A549 (cell line): ENCODE results near the gene TPRG1L. TPM values are rescaled to one million over a fixed set of nuclear protein-coding genes. Genes with fewer than 3 reads are reported as not detected.
A peak's percentile ranks its signal among the peaks of the same experiment; 100 is the strongest.

Experiments used
- ATAC-seq, 2 experiments: fragments of 200-7000 bp in 1 of 2; fragments of >200 bp in 1 of 2; cut with Nextera tagmentation in 1 of 2; cut with Tn5 transposase in 1 of 2; 3 replicates each; pipeline versions ENCODE4 v1.8.0 to v1.9.1; 2018 to 2020; ENCODE audit warnings: mild to moderate bottlenecking in 1 of 2, moderate library complexity in 1 of 2
- CTCF ChIA-PET: fragments of 300-600 bp; sonication (Branson Sonifier 250); formaldehyde crosslinking; extraction: SDS; loops from one replicate; lab custom pipeline; 2021; ENCODE audit warnings: antibody characterized with exemption, inconsistent platforms; lab: Yijun Ruan, JAX
- POLR2A ChIA-PET: fragments of 350-600 bp; formaldehyde crosslinking; extraction: SDS; loops from one replicate; lab custom pipeline; 2021; ENCODE audit warnings: antibody characterized with exemption, inconsistent platforms; lab: Yijun Ruan, JAX
- DNase-seq, 2 experiments: peaks; one replicate each; pipeline versions ENCODE4 v3.0.0 to v3.0.0-alpha.2; 2011 to 2016; ENCODE audit warnings: low read depth in 1 of 2, low spot score in 1 of 2
- FAIRE-seq: peaks from 2 replicates; lab custom pipeline; 2011; peaks lifted over from hg19 to GRCh38; lab: Jason Lieb, UNC
- H3K27ac ChIP-seq, 2 experiments: fragments of >200 bp; sonication (Bioruptor Twin); formaldehyde crosslinking; 3 replicates each; pipeline ENCODE4 v1.5.1; 2016 to 2017
- H3K4me1 ChIP-seq: fragments of >200 bp; sonication (Bioruptor Twin); formaldehyde crosslinking; 3 replicates; pipeline ENCODE4 v1.6.1; 2016
- H3K4me2 ChIP-seq: fragments of >200 bp; sonication (Bioruptor Twin); formaldehyde crosslinking; 3 replicates; pipeline ENCODE4 v1.6.1; 2016
- H3K4me3 ChIP-seq: fragments of >200 bp; sonication (Bioruptor Twin); formaldehyde crosslinking; 3 replicates; pipeline ENCODE4 v1.5.1; 2016
- H3K9me3 ChIP-seq: fragments of >200 bp; sonication (Bioruptor Twin); formaldehyde crosslinking; 3 replicates; pipeline ENCODE4 v1.6.1; 2016
- BHLHE40 ChIP-seq: IDR thresholded peaks from 2 replicates; pipeline ENCODE4 v1.6.1; 2012; ENCODE audit warnings: low read depth, low read length, inconsistent platforms
- CBX8 ChIP-seq: fragments of 200-600 bp; sonication (generic); IDR thresholded peaks from 2 replicates; pipeline ENCODE4 v1.6.1; 2016
- CEBPB ChIP-seq, 2 experiments: fragments of >200 bp in 1 of 2; sonication (Bioruptor Twin) in 1 of 2; formaldehyde crosslinking in 1 of 2; IDR thresholded peaks; 2 replicates each; pipeline ENCODE4 v1.6.1; 2012 to 2016
- CHD2 ChIP-seq: fragments of 150-350 bp; IDR thresholded peaks from 2 replicates; pipeline ENCODE4 v1.6.1; 2014; ENCODE audit warnings: low read length; ENCODE audit not compliant: partially characterized antibody
- CHD4 ChIP-seq: fragments of 200-600 bp; sonication (generic); IDR thresholded peaks from 2 replicates; pipeline ENCODE4 v1.6.1; 2016; ENCODE audit warnings: antibody characterized with exemption, mild to moderate bottlenecking, borderline replicate concordance
- EHF ChIP-seq: fragments of 250-450 bp; sonication (Bioruptor Pico); IDR thresholded peaks from 2 replicates; pipeline ENCODE4 v1.5.0; 2020; ENCODE audit warnings: mild to moderate bottlenecking
- EP300 ChIP-seq, 2 experiments: fragments of >200 bp; sonication (Bioruptor Twin); formaldehyde crosslinking; IDR thresholded peaks; 2 replicates in 1 of 2; 3 replicates in 1 of 2; pipeline ENCODE4 v1.6.1; 2016 to 2017
- HOXA7 ChIP-seq: fragments of 250-450 bp; sonication (Bioruptor Pico); IDR thresholded peaks from 2 replicates; pipeline ENCODE4 v1.5.0; 2020; ENCODE audit warnings: mild to moderate bottlenecking, moderate library complexity
- HOXB13 ChIP-seq: fragments of 250-450 bp; sonication (Bioruptor Pico); IDR thresholded peaks from 2 replicates; pipeline ENCODE4 v1.5.0; 2020; ENCODE audit warnings: low read depth, mild to moderate bottlenecking, moderate library complexity
- JUN ChIP-seq, 2 experiments: fragments of >200 bp; sonication (Bioruptor Twin); formaldehyde crosslinking; IDR thresholded peaks; 2 replicates in 1 of 2; 3 replicates in 1 of 2; pipeline ENCODE4 v1.6.1; 2016 to 2017
- KDM5A ChIP-seq: fragments of 200-600 bp; sonication (generic); IDR thresholded peaks from 2 replicates; pipeline ENCODE4 v1.6.1; 2016; ENCODE audit warnings: antibody characterized with exemption, mild to moderate bottlenecking
- MAFK ChIP-seq: fragments of 450-650 bp; IDR thresholded peaks from 2 replicates; pipeline ENCODE4 v1.6.1; 2014; ENCODE audit not compliant: partially characterized antibody
- NR3C1 ChIP-seq: fragments of >200 bp; sonication (Bioruptor Twin); formaldehyde crosslinking; IDR thresholded peaks from 3 replicates; pipeline ENCODE4 v1.6.1; 2017
- POLR2A ChIP-seq: IDR thresholded peaks from 2 replicates; pipeline ENCODE4 v1.6.1; 2012; ENCODE audit warnings: mild to moderate bottlenecking, low read length
- RAD21 ChIP-seq, 2 experiments: fragments of >200 bp in 1 of 2; sonication (Bioruptor Twin) in 1 of 2; formaldehyde crosslinking in 1 of 2; IDR thresholded peaks in 1 of 2; conservative IDR thresholded peaks in 1 of 2; 2 replicates in 1 of 2; 3 replicates in 1 of 2; pipeline ENCODE4 v1.6.1; 2012 to 2018; ENCODE audit warnings: inconsistent platforms in 1 of 2
- RCOR1 ChIP-seq: fragments of 150-350 bp; IDR thresholded peaks from 2 replicates; pipeline ENCODE4 v1.6.1; 2014; ENCODE audit warnings: antibody characterized with exemption, low read length, low read depth
- RNF2 ChIP-seq: fragments of 200-600 bp; sonication (generic); IDR thresholded peaks from 2 replicates; pipeline ENCODE4 v1.6.1; 2016; ENCODE audit warnings: low read depth, mild to moderate bottlenecking, antibody characterized with exemption, moderate library complexity, borderline replicate concordance
- SMC3 ChIP-seq: fragments of >200 bp; sonication (Bioruptor Twin); formaldehyde crosslinking; IDR thresholded peaks from 3 replicates; pipeline ENCODE4 v1.6.1; 2018; ENCODE audit warnings: inconsistent platforms
- TP53 ChIP-seq: fragments of 250-450 bp; sonication (Bioruptor Pico); IDR thresholded peaks from 2 replicates; pipeline ENCODE4 v1.5.0; 2021; ENCODE audit warnings: mild to moderate bottlenecking, moderate library complexity
- ZSCAN20 ChIP-seq: fragments of 250-450 bp; sonication (Bioruptor Pico); IDR thresholded peaks from 2 replicates; pipeline ENCODE4 v1.8.0; 2022; ENCODE audit warnings: mild to moderate bottlenecking, moderate library complexity
- WGBS: methylation state at CpG from one replicate; pipeline ENCODE4 v1.1.6; 2017; ENCODE audit errors: missing lambda C conversion rate; 5-methylcytosine and 5-hydroxymethylcytosine counted together
- polyA plus RNA-seq, 4 experiments: library from polyadenylated mRNA; depleted of rRNA in 3 of 4; stranded (reverse); fragments of >200 nt; fragmentation: RNase III in 1 of 4; extraction: RNeasy Plus Mini Kit Qiagen cat#74134 plus additional on column Dnase treatment in 1 of 4; gene quantifications; 2 replicates in 3 of 4; 3 replicates in 1 of 4; pipeline ENCODE4 v1.2.3, GENCODE V29; 2011 to 2017
- TF ChIP-seq, protein P1 (sequence below): IDR thresholded peaks from 2 replicates; pipeline ENCODE4 v1.6.1; 2012
- TF ChIP-seq, protein P2 (sequence below): fragments of 200-600 bp; sonication (generic); IDR thresholded peaks from 2 replicates; pipeline ENCODE4 v1.6.1; 2016; ENCODE audit warnings: antibody characterized with exemption, mild to moderate bottlenecking, moderate library complexity

The TPRG1L gene
- polyA plus RNA-seq, 2 of the 4 experiments (the other 2 are of a cell fraction) = 13.1 to 20.1 TPM

DNA sequence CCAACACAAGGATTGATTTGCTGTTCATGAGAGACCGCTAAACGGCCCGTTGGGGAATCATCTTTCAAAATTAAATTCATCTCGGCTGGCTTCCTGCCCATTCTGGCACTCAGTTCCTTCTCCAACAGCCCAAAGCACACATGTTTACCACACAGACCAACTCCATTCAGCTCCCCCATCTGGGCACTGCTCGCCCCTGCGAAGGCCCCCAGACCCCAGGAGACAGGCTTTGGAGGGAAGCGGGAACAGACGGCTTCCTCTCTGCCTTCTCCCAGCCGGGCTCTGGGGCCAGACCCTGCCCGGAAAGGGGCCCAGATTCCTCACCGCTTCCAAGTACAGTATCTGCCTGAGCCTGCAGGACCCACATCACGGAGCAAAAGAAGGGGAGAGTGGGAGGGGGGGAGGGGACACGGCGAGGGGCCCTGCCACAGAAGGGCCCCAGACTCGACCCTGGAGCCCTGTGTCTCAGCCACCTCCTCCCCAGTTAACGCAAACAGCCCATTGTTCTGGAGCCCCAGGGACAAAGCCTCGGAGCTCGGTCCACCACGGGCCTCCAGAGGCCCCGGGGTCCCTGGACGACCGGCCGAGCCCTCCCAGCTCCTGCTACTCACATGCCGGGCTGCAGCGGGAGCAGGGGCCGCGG is 14.2 kb upstream of the TPRG1L start:
- ATAC-seq (peak; percentile 5 to 10; a peak in 3 of 6 replicates), DNase-seq (no peak), FAIRE-seq (no peak)
- ChIA-PET POLR2A (no interaction called here), CTCF (interaction anchor here (1.0 to 2.4 kb wide), 4 partner anchors 10 to 158 kb away, joined by 3 to 9 read pairs (median 6); no protein-coding TSS in a partner anchor)
- Histone ChIP-seq H3K27ac (peak overlapping the region; percentile 30 to 83; a peak in 3 of 6 replicates), H3K4me1 (peaks cover 32% of the 10 kb centered on the region), H3K4me3 (peak overlapping the region; percentile 57), H3K4me2 (peak overlapping the region; percentile 95), H3K9me3 (no peaks in the 10 kb centered on the region)
- WGBS = 65% methylated on average over 13 of the region's 27 CpGs
- TF ChIP-seq CHD2 = no peak
- TF ChIP-seq BHLHE40 = no peak
- TF ChIP-seq RNF2 = no peak

DNA sequence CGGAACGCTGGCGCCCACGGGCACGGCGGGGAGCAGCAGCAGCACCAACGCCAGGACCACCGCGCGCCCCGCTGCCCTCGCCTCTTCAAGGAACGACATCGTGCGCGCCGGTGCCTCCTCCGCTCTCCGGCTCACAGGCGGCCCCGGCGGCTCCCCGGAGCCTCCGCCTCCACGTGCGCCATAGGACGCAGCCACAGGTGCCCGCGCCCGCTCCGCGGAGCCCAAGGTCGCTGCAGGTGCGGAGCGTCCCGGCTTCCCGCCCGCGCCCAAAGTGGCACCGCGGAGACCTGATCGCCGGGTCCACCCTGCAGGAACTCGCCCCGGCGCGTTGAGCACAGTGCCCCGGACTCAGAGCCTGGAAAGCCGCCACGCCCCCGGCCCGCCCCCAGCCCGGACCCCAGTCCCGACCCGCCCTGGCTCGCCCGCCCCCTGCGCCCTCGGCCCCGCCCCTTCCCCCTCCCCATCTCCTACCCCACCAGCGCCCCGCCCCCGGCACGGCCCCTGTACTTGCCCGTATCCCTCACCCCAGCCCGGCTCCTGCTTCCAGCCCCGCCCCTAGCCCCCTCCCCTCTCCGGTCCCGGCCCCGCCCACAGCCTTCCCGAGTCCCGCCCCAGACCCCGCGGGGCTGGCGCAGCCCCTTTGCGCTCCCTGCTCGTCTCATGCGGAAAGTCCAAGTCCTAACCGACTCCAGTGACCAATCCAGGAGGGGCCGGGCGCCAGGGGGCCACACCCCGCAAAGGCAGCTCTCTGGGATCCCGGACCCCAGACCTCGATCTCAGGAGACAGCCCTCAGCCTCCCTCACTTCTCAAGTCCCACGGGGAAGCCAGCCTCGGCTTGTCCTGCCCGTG is 13.4 kb upstream of the TPRG1L start, which contains the start of gene MEGF6:
Gene MEGF6, minus strand, starts transcription at position 339 of the 850 bp plus-strand sequence. Its CDS starts 240 bp downstream, at position 99.
- CTCF ChIA-PET = interaction anchor here (0.9 to 2.4 kb wide), 3 partner anchors 46 to 121 kb away, joined by 3 to 9 read pairs (median 7); no protein-coding TSS in a partner anchor
- DNase-seq = peak; percentile 57 to 58
- POLR2A ChIA-PET = no interaction called here
- TF ChIP-seq, protein P1, sequence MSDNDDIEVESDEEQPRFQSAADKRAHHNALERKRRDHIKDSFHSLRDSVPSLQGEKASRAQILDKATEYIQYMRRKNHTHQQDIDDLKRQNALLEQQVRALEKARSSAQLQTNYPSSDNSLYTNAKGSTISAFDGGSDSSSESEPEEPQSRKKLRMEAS = peak; percentile 43; the same call in 1 of the 2 replicates
- TF ChIP-seq HOXA7 (CRISPR knock-in tag) = no peak
- ATAC-seq = peak; percentile 75 to 83
- H3K27ac ChIP-seq = peak within 1 kb of the TSS; percentile 30 to 83; a peak in 3 of 6 replicates
- H3K4me3 ChIP-seq = peak within 1 kb of the TSS; percentile 57
- H3K9me3 ChIP-seq = no peaks in the 10 kb centered on the region
- 14% methylated on average over 9 of the region's 87 CpGs for WGBS
- peak within 1 kb of the TSS; percentile 95 for H3K4me2 ChIP-seq
- FAIRE-seq = no peak
- peaks cover 32% of the 10 kb centered on the region for H3K4me1 ChIP-seq

DNA sequence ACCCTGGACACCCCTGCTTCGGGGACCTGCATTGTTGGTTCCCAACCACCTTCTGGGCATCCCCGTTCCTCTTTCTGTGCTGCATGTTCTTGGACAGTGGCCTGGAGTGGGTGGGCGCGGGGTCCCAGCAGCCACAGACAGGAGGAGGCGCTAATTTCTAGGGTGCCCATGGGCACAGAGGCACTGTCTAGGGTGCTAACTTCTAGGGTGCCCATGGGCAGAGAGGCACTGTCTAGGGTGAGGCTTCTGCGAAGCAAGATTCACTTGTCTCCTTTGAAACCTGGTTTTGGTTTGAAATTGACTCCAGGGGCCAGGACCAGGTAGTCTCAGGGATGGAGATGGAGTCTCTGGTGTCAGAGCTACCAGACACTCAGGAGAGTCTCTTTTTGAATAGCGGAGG is 12.7 kb upstream of the TPRG1L start:
- TF ChIP-seq POLR2A (no peak), CHD4 (no peak), HOXB13 (CRISPR knock-in tag) (no peak), CBX8 (no peak), SMC3 (no peak)
- Histone ChIP-seq H3K27ac (peak overlapping the region in 1 of 2 experiments; percentile 74; a peak in 3 of 6 replicates), H3K4me3 (peak overlapping the region; percentile 57), H3K9me3 (no peaks in the 10 kb centered on the region), H3K4me1 (peaks cover 32% of the 10 kb centered on the region), H3K4me2 (peak overlapping the region; percentile 95)
- CTCF ChIA-PET = interaction anchor here (0.9 kb wide), 1 partner anchor 120 kb away, joined by 3 read pairs; no protein-coding TSS in a partner anchor
- FAIRE-seq (no peak), ATAC-seq (peak in 1 of 2 experiments; percentile 21; a peak in 3 of 6 replicates), DNase-seq (no peak)
- WGBS = 80% methylated on average over 1 of the region's 7 CpGs
- POLR2A ChIA-PET = no interaction called here

DNA sequence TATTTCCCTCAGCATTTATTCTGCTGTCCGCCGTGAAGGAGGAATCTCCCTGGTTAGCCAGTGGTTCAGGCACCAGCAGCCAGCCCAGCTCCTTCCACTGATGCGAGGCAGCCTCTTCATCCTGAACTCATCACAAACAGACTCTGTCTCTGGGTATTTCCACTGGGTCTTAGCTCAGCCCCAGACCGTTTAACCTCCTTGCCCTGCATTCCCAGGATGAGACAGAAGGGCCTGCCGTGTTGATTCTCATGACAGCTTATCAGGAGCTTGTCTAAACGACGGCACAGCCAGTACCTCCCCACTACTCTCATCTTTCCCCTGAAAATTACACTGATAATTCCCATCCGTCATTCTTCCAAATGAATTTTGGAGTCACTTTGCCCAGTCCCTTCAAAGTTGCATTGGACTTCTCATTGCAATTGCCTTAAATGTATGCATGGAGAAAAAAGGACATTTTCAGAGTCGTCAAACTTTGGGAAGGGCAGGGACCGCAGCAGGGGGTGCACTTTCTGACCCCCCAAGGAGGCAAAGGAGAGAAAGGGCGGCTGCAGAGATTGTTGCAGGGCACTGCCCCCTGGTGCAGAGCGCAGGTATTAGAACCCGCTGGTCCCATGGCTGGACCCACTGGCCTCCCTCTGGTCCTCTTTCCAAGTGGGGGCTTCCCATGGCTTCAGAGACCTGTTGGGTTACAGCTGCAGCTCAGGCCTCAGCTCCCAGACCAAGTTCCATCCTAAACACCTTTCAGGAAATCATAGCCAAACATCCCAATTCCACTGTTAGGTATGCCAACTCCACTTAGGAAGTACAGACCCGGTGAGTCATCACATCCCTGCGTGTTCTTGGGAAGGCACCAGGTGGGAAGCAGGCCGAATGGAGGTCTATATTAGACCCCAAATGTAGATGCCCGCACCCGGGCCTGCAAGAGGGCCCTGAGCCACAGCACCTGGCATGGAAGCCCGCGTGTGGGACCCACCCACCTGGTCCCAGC is 9.8 kb upstream of the TPRG1L start:
- peaks cover 32% of the 10 kb centered on the region for H3K4me1 ChIP-seq
- CTCF ChIA-PET = interaction anchor here (0.6 to 2.3 kb wide), 23 partner anchors 11 to 149 kb away, joined by 3 to 10 read pairs (median 4); no protein-coding TSS in a partner anchor
- H3K27ac ChIP-seq = 0 out of 6 replicates have a peak overlapping the region, but pooled peaks of 1 of the 2 experiments have one; percentile 24
- peak in 1 of 2 experiments; percentile 36; a peak in 2 of 6 replicates for ATAC-seq
- DNase-seq = peak in 1 of 2 experiments; percentile 38
- H3K4me3 ChIP-seq = no peak overlapping the region
- no peaks in the 10 kb centered on the region for H3K9me3 ChIP-seq
- H3K4me2 ChIP-seq = no peak overlapping the region
- FAIRE-seq = no peak
- POLR2A ChIA-PET = no interaction called here
- WGBS = 32% methylated on average over 15 of the region's 20 CpGs
- TF ChIP-seq KDM5A (no peak), TP53 (CRISPR knock-in tag) (no peak), MAFK (no peak), CBX8 (no peak), EP300 (IDR thresholded peaks at IDR 0.05) (no peak), RCOR1 (no peak), RNF2 (no peak), SMC3 (peak; percentile 64), JUN (IDR thresholded peaks at IDR 0.05) (no peak), ZSCAN20 (CRISPR knock-in tag) (no peak), CEBPB (IDR thresholded peaks at IDR 0.05) (no peak), NR3C1 (no peak), RAD21 (conservative IDR thresholded peaks at IDR 0.05 in 1 of 2, IDR thresholded peaks at IDR 0.05 in 1 of 2) (peak; percentile 69 to 74), EHF (CRISPR knock-in tag) (no peak)
- TF ChIP-seq, protein P2, sequence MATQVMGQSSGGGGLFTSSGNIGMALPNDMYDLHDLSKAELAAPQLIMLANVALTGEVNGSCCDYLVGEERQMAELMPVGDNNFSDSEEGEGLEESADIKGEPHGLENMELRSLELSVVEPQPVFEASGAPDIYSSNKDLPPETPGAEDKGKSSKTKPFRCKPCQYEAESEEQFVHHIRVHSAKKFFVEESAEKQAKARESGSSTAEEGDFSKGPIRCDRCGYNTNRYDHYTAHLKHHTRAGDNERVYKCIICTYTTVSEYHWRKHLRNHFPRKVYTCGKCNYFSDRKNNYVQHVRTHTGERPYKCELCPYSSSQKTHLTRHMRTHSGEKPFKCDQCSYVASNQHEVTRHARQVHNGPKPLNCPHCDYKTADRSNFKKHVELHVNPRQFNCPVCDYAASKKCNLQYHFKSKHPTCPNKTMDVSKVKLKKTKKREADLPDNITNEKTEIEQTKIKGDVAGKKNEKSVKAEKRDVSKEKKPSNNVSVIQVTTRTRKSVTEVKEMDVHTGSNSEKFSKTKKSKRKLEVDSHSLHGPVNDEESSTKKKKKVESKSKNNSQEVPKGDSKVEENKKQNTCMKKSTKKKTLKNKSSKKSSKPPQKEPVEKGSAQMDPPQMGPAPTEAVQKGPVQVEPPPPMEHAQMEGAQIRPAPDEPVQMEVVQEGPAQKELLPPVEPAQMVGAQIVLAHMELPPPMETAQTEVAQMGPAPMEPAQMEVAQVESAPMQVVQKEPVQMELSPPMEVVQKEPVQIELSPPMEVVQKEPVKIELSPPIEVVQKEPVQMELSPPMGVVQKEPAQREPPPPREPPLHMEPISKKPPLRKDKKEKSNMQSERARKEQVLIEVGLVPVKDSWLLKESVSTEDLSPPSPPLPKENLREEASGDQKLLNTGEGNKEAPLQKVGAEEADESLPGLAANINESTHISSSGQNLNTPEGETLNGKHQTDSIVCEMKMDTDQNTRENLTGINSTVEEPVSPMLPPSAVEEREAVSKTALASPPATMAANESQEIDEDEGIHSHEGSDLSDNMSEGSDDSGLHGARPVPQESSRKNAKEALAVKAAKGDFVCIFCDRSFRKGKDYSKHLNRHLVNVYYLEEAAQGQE = no peak
